Esophagus squamous epithelium (tissue), 4 donors: ENCODE measurements around the gene CHST8.

Source experiments
- CTCF ChIP-seq, 6 experiments: fragments of 450-650 bp in 4 of 6; fragments of 200-600 bp in 2 of 6; sonication (generic) in 2 of 6; IDR thresholded peaks; one replicate each; pipeline ENCODE4 v1.5.1; 2016 to 2019; ENCODE audit warnings: antibody characterized with exemption in 6 of 6, mild to moderate bottlenecking in 4 of 6, moderate library complexity in 4 of 6
- POLR2A ChIP-seq, 4 donors: fragments of 450-650 bp; IDR thresholded peaks; one replicate each; pipeline ENCODE4 v1.6.1; 2017; ENCODE audit warnings: antibody characterized with exemption in 4 of 4, mild to moderate bottlenecking in 4 of 4, moderate library complexity in 3 of 4

DNA sequence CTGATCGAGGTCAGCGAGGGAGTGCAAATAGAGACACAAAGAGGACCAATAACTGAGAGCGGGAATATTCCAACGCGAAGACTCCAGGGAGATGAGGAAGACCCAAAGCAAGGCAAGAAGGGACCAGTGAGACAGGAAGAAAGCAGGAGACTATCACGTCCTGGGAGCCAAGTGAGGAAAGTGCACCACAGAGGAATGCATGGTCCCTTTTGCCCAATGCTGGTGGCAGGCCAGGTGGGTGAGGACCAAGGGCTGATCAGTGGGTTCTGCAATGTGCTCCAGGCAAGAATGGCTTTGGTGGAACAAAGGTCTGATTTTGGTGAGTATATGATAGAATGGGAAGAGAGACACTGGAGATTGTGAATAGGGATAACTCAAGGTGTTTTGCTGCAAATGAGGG is 25.4 kb downstream of the CHST8 start:
- TF ChIP-seq CTCF (IDR thresholded peaks at IDR 0.05), result no peak
- no peak for TF ChIP-seq POLR2A (IDR thresholded peaks at IDR 0.05)
